AG09309 (cell line): ENCODE results near the gene ACOT7.

Source experiments
- DNase-seq: peaks from one replicate; pipeline ENCODE4 v3.0.0-alpha.2; 2010; ENCODE audit warnings: low read depth
- H3K4me3 ChIP-seq: 2 replicates; pipeline ENCODE4 v1.5.1; 2011; ENCODE audit warnings: mild to moderate bottlenecking, low read depth, low read length, moderate library complexity; ENCODE audit not compliant: control insufficient read depth
- TF ChIP-seq, protein P1 (sequence below): IDR thresholded peaks from 2 replicates; pipeline ENCODE4 v1.5.1; 2011; ENCODE audit warnings: mild to moderate bottlenecking, low read depth, low read length, inconsistent platforms; ENCODE audit not compliant: insufficient read depth, control insufficient read depth; ENCODE audit errors: missing control alignments

ACOT7 gene

DNA sequence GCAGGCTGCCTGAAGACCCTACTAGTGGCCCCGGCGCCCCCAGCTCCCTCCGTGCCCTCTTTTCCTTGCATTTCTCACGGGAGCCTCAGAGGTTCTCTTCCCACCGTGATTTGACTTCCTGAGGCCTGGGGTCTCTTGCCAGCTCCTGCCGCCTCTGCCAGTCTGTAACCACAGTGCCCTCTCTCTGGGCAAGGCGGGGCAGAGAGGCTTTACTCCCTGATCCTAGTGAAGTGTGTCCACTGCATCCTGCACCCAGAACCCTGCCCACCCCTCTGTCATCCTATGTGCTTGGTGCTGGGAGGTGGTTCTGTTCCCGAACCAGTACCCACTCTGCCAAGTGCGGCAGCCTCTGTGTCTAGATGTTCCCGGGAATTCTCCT, 33.4 kb upstream of the ACOT7 start:
- TF ChIP-seq, protein P1, sequence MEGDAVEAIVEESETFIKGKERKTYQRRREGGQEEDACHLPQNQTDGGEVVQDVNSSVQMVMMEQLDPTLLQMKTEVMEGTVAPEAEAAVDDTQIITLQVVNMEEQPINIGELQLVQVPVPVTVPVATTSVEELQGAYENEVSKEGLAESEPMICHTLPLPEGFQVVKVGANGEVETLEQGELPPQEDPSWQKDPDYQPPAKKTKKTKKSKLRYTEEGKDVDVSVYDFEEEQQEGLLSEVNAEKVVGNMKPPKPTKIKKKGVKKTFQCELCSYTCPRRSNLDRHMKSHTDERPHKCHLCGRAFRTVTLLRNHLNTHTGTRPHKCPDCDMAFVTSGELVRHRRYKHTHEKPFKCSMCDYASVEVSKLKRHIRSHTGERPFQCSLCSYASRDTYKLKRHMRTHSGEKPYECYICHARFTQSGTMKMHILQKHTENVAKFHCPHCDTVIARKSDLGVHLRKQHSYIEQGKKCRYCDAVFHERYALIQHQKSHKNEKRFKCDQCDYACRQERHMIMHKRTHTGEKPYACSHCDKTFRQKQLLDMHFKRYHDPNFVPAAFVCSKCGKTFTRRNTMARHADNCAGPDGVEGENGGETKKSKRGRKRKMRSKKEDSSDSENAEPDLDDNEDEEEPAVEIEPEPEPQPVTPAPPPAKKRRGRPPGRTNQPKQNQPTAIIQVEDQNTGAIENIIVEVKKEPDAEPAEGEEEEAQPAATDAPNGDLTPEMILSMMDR: no peak
- H3K4me3 ChIP-seq: no peak overlapping the region
- DNase-seq: no peak

DNA sequence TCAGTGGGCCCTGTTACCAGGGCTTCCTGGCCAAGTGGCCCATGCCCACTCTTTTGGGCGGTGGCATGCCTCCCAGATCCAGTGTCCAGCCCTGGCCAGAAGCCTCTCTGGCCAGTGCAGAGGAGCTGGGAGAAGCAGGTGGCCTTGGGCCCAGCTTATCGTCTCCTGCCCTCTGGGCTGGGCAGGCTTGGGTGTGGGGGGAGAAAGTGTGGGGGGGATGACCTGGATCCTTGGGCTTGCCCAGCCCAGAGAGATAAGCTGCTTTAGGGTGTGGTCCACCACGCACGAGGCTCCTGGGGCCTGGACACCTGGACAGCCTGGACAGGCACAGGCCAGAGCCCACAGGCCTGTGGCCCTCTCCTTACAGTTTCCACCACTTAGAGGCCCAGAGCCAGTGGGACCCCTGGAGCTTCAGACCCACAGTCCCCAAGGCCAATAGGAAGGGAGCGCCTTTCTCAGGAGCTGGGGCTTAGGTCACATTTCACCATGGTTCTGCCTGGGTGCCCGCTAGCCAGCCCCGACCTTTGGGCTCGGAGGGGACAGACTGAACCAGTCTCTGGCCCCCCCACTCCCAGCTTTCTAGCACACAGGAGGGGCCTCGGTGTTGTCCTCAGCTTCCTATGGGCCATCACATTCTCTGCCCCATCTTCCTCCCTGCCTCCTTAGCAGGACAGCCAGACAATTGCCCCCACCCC, 32.9 kb upstream of the ACOT7 start:
- TF ChIP-seq, protein P1: no peak
- DNase-seq: no peak

DNA sequence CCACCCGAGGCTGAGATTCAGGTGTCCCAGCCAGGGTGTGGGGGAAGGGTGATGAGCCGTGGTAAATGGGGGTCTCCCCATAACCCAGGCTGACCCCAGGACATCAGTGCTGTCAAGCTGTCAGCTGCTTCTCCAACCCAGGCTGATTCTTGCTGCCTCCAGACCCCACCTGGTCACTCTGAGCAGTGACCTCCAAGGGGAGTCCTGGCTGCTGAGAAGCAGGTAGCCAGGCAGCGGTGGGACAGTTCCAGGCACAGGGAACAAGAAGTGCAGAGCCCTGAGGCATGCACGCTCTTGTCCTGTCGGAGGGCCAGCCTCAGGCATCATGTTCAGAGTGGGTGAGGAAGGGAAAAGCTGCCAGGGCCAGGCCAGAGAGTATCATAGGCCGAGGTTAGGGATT, 32.1 kb upstream of the ACOT7 start:
- DNase-seq: no peak
- TF ChIP-seq, protein P1: no peak
- H3K4me3 ChIP-seq: no peak overlapping the region

More for the DNA sequence above, 32.9 kb upstream of the ACOT7 start:
- no peak overlapping the region for H3K4me3 ChIP-seq

DNA sequence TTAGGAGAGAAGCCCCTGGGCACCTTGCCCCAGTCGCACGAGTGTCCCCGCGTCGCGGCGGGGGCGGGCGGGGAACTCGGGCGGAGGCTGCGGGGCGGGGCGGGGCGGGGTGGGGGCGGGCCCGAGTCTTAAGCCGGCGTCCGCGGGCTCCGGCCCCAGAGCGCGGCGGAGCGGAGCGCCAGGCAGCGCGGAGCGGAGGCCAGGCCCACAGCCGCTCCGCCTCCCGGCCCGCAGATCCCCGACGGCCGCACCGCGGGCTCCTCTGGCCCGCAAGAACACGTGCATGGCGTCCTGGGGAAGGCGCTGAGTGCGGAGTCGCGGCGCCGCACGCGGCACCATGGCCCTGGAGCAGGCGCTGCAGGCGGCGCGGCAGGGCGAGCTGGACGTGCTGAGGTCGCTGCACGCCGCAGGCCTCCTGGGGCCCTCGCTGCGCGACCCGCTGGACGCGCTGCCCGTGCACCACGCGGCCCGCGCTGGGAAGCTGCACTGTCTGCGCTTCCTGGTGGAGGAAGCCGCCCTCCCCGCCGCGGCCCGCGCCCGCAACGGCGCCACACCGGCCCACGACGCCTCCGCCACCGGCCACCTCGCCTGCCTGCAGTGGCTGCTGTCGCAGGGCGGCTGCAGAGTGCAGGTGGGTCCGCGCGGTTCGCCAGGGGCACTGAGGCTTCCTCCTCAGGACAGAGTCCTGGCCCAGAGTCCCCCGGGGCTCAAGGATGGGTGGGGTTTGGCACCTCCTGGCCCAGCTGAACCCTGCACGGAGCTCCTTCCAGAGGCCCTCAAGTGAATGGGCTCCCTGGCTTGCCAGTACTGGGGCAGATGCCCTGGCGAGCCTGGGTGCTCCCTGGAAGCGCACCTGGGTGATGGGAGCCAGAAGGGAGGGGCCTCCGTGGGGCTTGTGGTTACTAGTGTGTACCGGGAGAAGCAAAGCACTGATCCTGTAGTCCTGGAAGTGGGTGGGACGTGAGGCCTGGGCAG, 31.3 kb upstream of the ACOT7 start, which contains the start of gene ESPN:
ESPN (plus strand) TSS at position 158 of the 975 bp plus-strand sequence; CDS start at position 338, 180 bp downstream.
- no peak for DNase-seq
- no peak within 1 kb of the TSS for H3K4me3 ChIP-seq
- TF ChIP-seq, protein P1: no peak

DNA sequence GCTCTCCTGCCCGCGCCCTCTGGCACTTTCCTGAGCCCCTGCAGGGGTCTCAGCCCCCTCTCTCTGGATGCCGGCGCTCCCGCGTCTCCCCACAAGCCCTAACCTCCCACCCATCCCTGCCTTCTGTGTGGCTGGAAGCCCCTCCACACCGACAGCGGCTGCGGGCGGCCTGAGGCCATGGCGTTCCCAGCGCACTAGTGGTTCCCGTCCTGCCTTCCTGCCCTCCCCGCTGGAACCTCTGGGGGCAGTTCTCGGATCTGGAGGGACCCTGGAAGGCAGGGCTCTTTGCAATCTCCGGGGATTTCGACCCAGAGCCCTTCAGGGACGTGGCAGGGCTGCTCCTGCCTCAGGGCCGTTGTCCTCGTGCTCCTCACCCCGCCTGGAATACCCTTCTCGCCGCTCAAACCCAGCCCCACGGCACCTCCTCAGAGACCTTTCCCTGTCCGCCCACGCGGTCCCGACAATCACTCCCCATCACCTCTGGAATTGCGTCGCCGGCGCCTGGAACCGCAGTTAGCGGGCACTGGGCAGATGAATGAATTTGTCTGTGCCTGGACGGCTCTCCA, 30.5 kb upstream of the ACOT7 start:
- H3K4me3 ChIP-seq: no peak overlapping the region
- DNase-seq: no peak
- TF ChIP-seq, protein P1: no peak

DNA sequence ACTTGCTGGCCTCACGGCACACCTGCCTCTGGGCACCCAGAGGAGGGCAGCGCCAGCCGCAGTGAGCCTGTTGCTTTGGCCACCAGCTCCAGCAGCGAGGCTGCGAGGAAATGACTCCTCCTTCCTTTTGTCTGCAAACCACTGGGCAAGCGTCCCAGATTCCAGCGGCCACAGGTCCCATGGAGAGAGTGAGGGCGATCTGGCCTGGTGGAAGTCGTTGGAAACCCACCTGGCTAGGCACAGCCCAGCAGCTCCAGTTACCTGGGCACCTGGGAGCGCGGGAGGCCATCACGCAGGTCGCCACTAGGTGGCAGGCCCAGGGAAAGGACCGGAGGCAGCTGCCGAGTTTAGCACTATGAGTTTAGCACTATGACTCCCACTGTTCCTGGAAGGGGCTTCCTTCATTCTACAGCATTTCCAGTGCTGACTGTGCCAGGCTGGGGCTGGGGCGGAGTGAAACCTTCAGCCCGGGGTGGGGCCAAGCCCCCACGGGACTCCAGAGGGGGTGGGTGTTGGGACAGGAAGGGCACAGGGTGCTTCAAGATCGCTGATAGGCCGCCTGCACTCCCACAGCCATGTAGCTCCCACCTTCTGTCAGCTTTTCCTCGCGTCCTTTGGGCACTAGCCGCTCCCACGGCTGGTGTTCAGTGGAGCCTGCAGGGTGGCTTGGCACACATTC, 29.9 kb upstream of the ACOT7 start:
- TF ChIP-seq, protein P1: peak; percentile 59
- H3K4me3 ChIP-seq: no peak overlapping the region
- no peak for DNase-seq
